A673 (cell line): ENCODE data around the gene ASB13. TPM values are rescaled to one million over a fixed set of nuclear protein-coding genes. Genes with fewer than 3 reads are reported as not detected.

ENCODE experiments used
- BruUV-seq: library from RNA; stranded (reverse); fragments of 400-500 nt; replicated peaks from 2 replicates; lab custom pipeline; 2021; lab: Mats Ljungman, UMichigan
- CTCF ChIA-PET: fragments of 300-600 bp; sonication (Branson Sonifier 250); formaldehyde crosslinking; loops from one replicate; lab custom pipeline; 2022; ENCODE audit warnings: antibody characterized with exemption; lab: Charles Lee
- POLR2A ChIA-PET: fragments of 300-600 bp; sonication (Branson Sonifier 250); formaldehyde crosslinking; loops from one replicate; lab custom pipeline; 2022; ENCODE audit warnings: antibody characterized with exemption; ENCODE audit not compliant: low non-redundant PET; lab: Charles Lee
- DNase-seq: peaks from one replicate; pipeline ENCODE4 v3.0.0-alpha.2; 2015; ENCODE audit warnings: low spot score
- H3K27ac ChIP-seq: fragments of 200-600 bp; sonication (generic); 2 replicates; pipeline ENCODE4 v1.5.1; 2016; ENCODE audit warnings: mixed run types, low read depth, mild to moderate bottlenecking, mixed read lengths, antibody characterized with exemption, low read length; ENCODE audit not compliant: poor library complexity, severe bottlenecking
- H3K27me3 ChIP-seq: fragments of 200-600 bp; sonication (generic); replicated peaks from 2 replicates; pipeline ENCODE4 v1.6.1; 2017; ENCODE audit warnings: mixed run types, low read depth, mild to moderate bottlenecking, mixed read lengths, antibody characterized with exemption, low read length; ENCODE audit not compliant: insufficient read depth, poor library complexity
- H3K36me3 ChIP-seq: fragments of 200-600 bp; sonication (generic); 2 replicates; pipeline ENCODE4 v1.6.1; 2016; ENCODE audit warnings: mixed run types, mild to moderate bottlenecking, mixed read lengths, antibody characterized with exemption, low read length; ENCODE audit not compliant: insufficient read depth, poor library complexity, severe bottlenecking
- H3K4me1 ChIP-seq: fragments of 200-600 bp; sonication (generic); 2 replicates; pipeline ENCODE4 v1.6.1; 2017; ENCODE audit warnings: mixed run types, mild to moderate bottlenecking, mixed read lengths, antibody characterized with exemption, low read length; ENCODE audit not compliant: insufficient read depth, poor library complexity, severe bottlenecking
- H3K4me3 ChIP-seq: fragments of 200-600 bp; sonication (generic); 2 replicates; pipeline ENCODE4 v1.5.1; 2016; ENCODE audit warnings: low read depth, mixed run types, mild to moderate bottlenecking, mixed read lengths, low read length; ENCODE audit not compliant: poor library complexity, severe bottlenecking
- H3K9me3 ChIP-seq: fragments of 200-600 bp; sonication (generic); 2 replicates; pipeline ENCODE4 v1.6.1; 2016; ENCODE audit warnings: mixed run types, low read depth, mild to moderate bottlenecking, mixed read lengths, antibody characterized with exemption, low read length; ENCODE audit not compliant: poor library complexity, severe bottlenecking
- CTCF ChIP-seq: fragments of 300-800, 200-600 bp; sonication (generic); conservative IDR thresholded peaks from 2 replicates; pipeline ENCODE4 v1.5.1; 2017; ENCODE audit warnings: low read depth, mild to moderate bottlenecking, antibody characterized with exemption, low read length, moderate library complexity, mixed read lengths
- EZH2 ChIP-seq: fragments of 200-600 bp; sonication (generic); IDR thresholded peaks from 2 replicates; pipeline ENCODE4 v1.6.1; 2017; ENCODE audit warnings: borderline replicate concordance, low read depth, mild to moderate bottlenecking, mixed read lengths, antibody characterized with exemption, low read length; ENCODE audit not compliant: poor library complexity, severe bottlenecking
- intact Hi-C: fragments of 100-400 bp; cut with micrococcal nuclease; formaldehyde crosslinking; loops from one replicate; pipeline ENCODE4 v1.10.0; 2022; ENCODE audit not compliant: unreplicated experiment
- total RNA-seq: library from RNA; stranded (reverse); gene quantifications from 2 replicates; pipeline ENCODE4 v1.2.3, GENCODE V29; 2021

The ASB13 gene
- total RNA-seq, 1 experiment from 2014 or later: 11.9 TPM

GRCh38 chr10:5709865-5710264, 43.5 kb upstream of the ASB13 start:
- CTCF ChIA-PET: interaction anchor here (0.6 kb wide), 1 partner anchor 1769 kb away, joined by 5 read pairs; no protein-coding TSS in a partner anchor
- intact Hi-C loops: no loop called here
- Histone ChIP-seq H3K9me3 (no peaks in the 10 kb centered on the region), H3K36me3 (no peaks in the 10 kb centered on the region), H3K27me3 (no peaks in the 10 kb centered on the region), H3K4me3 (peak overlapping the region; percentile 39), H3K27ac (peak overlapping the region; percentile 41), H3K4me1 (peaks cover 16% of the 10 kb centered on the region)
- TF ChIP-seq EZH2 (no peak), CTCF (no peak)
- POLR2A ChIA-PET: interaction anchor here (0.6 kb wide), 1 partner anchor 72 kb away, joined by 8 read pairs; no protein-coding TSS in a partner anchor
- DNase-seq: peak; percentile 14
- BruUV-seq: no TSS peak

GRCh38 chr10:5708356-5708755, 42.0 kb upstream of the ASB13 start:
- H3K9me3 ChIP-seq: no peaks in the 10 kb centered on the region
- H3K36me3 ChIP-seq: no peaks in the 10 kb centered on the region
- BruUV-seq: no TSS peak
- POLR2A ChIA-PET: no interaction called here
- H3K4me1 ChIP-seq: peaks cover 16% of the 10 kb centered on the region
- CTCF ChIA-PET: no interaction called here
- H3K27ac ChIP-seq: no peak overlapping the region
- intact Hi-C loops: no loop called here
- H3K27me3 ChIP-seq: no peaks in the 10 kb centered on the region
- TF ChIP-seq EZH2: no peak
- no peak for TF ChIP-seq CTCF
- no peak overlapping the region for H3K4me3 ChIP-seq
- no peak for DNase-seq

GRCh38 chr10:5698062-5698461, 31.7 kb upstream of the ASB13 start:
- CTCF ChIA-PET: no interaction called here
- TF ChIP-seq EZH2: no peak
- TF ChIP-seq CTCF: no peak
- peaks cover 31% of the 10 kb centered on the region for H3K4me1 ChIP-seq
- no peaks in the 10 kb centered on the region for H3K27me3 ChIP-seq
- H3K9me3 ChIP-seq: no peaks in the 10 kb centered on the region
- H3K36me3 ChIP-seq: no peaks in the 10 kb centered on the region
- POLR2A ChIA-PET: no interaction called here
- H3K27ac ChIP-seq: no peak overlapping the region
- BruUV-seq: no TSS peak
- no peak overlapping the region for H3K4me3 ChIP-seq
- intact Hi-C loops: no loop called here
- no peak for DNase-seq
